ENCODE results near the gene TDRD1. TPM values are rescaled to one million over a fixed set of nuclear protein-coding genes. Genes with fewer than 3 reads are reported as not detected.

Gene TDRD1
- total and polyA plus RNA-seq, 9 donors: 0.17 to 1.4 (median 0.51) TPM

DNA sequence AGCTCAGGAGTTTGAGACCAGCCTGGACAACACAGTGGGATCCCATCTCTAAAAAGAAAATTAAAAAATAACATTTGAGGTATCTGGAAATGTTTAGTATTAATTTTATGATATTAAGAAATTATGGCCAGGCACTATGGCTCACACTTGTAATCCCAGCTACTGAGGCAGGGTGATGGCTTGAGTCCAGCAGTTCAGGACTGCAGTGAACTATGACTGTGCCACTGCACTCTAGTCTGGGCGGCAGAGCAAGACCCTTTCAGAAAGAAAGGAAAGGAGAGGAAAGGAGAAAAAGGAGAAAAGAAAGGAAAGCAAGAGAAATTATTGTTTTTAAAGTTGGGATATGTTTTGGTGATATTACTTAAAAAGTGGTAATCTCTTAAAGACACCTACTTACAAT lies 2.6 kb upstream of the TDRD1 start:
- Histone ChIP-seq H3K4me3 (no peak overlapping the region), H3K9me3 (no peaks in the 10 kb centered on the region), H3K27me3 (no peaks in the 10 kb centered on the region), H3K4me1 (ENCODE audit: insufficient read depth) (no peaks in the 10 kb centered on the region), H3K36me3 (no peaks in the 10 kb centered on the region), H3K27ac (no peak overlapping the region)
- no peak for TF ChIP-seq POLR2A (IDR thresholded peaks at IDR 0.05)
- TF ChIP-seq, protein P1, sequence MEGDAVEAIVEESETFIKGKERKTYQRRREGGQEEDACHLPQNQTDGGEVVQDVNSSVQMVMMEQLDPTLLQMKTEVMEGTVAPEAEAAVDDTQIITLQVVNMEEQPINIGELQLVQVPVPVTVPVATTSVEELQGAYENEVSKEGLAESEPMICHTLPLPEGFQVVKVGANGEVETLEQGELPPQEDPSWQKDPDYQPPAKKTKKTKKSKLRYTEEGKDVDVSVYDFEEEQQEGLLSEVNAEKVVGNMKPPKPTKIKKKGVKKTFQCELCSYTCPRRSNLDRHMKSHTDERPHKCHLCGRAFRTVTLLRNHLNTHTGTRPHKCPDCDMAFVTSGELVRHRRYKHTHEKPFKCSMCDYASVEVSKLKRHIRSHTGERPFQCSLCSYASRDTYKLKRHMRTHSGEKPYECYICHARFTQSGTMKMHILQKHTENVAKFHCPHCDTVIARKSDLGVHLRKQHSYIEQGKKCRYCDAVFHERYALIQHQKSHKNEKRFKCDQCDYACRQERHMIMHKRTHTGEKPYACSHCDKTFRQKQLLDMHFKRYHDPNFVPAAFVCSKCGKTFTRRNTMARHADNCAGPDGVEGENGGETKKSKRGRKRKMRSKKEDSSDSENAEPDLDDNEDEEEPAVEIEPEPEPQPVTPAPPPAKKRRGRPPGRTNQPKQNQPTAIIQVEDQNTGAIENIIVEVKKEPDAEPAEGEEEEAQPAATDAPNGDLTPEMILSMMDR (IDR thresholded peaks at IDR 0.05): no peak
- WGBS, 3 donors: 88 to 97% (median 89%) methylated on average over 1 of the region's 1 CpG
- intact Hi-C loops (cut with DNase I): loop anchor here in 1 of 4 donors (10.0 kb wide), 1 partner anchor 88 kb away; no protein-coding TSS in a partner anchor
- DNase-seq: no peak

DNA sequence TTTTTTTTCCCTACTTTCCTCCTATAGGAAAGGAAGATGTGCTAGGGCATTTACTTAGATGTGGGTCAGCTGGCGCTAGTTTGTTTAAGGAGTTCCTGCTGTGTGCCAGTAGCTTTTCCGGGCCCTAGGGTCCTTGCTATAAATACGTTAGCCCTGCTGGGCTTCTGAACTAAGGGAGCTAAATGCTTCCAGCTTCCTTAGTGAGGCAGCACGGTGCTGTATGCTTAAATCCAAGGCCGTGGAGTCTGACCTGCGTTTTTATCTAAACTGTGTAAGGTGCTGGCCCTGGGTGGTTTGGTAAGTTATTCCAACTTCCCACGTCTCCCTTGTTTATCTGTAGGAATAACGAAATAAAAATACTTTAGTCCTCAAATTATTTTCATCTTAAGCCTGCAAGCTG lies 594 bp downstream of the TDRD1 start:
- Histone ChIP-seq H3K27me3 (no peaks in the 10 kb centered on the region), H3K27ac (no peak overlapping the region), H3K4me3 (no peak overlapping the region), H3K9me3 (no peaks in the 10 kb centered on the region), H3K4me1 (ENCODE audit: insufficient read depth) (no peaks in the 10 kb centered on the region), H3K36me3 (no peaks in the 10 kb centered on the region)
- WGBS, 3 donors: 32 to 43% (median 36%) methylated on average over 8 of the region's 8 CpGs
- TF ChIP-seq POLR2A (IDR thresholded peaks at IDR 0.05): no peak
- TF ChIP-seq, protein P1 (IDR thresholded peaks at IDR 0.05): no peak
- no peak for TF ChIP-seq EP300 (IDR thresholded peaks at IDR 0.05)
- DNase-seq: no peak
- intact Hi-C loops (cut with DNase I): loop anchor here in 1 of 4 donors (10.0 kb wide), 1 partner anchor 85 kb away; no protein-coding TSS in a partner anchor

DNA sequence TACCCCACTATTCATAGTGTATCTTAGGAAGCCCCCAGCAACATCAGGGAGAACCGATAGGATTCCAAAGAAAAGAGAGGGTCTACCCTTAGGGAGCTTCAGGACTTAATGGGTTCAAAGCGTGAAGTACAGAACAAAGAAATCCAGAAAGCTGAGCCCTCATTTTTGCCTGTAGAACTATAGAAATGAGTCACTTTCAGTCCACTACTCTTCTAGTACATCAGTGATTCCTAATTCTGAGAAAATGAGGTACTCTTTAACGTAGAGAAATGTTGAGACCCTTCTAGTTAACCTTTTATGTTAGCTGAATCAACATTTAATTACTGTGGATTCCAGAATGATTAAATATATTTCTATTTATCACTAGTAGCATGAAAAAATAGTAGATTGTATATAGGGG lies 1.8 kb downstream of the TDRD1 start:
- 93 to 97% (median 94%) methylated on average over 3 of the region's 3 CpGs for WGBS, 3 donors
- Histone ChIP-seq H3K4me3 (no peak overlapping the region), H3K4me1 (ENCODE audit: insufficient read depth) (no peaks in the 10 kb centered on the region), H3K27ac (no peak overlapping the region), H3K36me3 (no peaks in the 10 kb centered on the region), H3K27me3 (no peaks in the 10 kb centered on the region), H3K9me3 (no peaks in the 10 kb centered on the region)
- DNase-seq: no peak
- intact Hi-C loops (cut with DNase I): no loop called here
- TF ChIP-seq, protein P1 (IDR thresholded peaks at IDR 0.05): no peak
- TF ChIP-seq POLR2A (IDR thresholded peaks at IDR 0.05): no peak
- no peak for TF ChIP-seq EP300 (IDR thresholded peaks at IDR 0.05)

DNA sequence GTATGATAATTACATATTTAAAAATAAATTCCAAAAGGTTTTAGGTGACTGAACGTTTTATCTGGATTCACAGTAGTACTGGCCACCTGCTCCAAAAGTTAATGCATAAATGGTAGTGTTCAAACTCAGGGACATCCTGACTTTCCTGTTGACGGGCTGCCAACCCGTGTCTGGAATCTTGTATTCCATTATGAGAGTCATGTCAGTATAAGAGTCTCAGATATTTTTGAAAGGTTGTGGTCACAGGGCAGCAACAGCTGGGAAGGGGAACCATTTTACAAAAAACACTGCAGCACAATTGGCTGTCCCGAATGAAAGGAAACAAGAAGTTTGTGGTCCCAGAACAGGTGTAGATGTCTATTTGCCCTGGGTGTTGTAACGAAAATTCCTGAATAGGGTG lies 2.8 kb downstream of the TDRD1 start:
- Histone ChIP-seq H3K36me3 (no peaks in the 10 kb centered on the region), H3K4me1 (ENCODE audit: insufficient read depth) (no peaks in the 10 kb centered on the region), H3K9me3 (no peaks in the 10 kb centered on the region), H3K4me3 (no peak overlapping the region), H3K27ac (no peak overlapping the region), H3K27me3 (no peaks in the 10 kb centered on the region)
- intact Hi-C loops (cut with DNase I): no loop called here
- DNase-seq: peak in 3 of 5 donors; percentile 20 to 52 (median 26)
- WGBS, 3 donors: 11 to 18% (median 16%) methylated on average over 5 of the region's 5 CpGs
- TF ChIP-seq EP300 (IDR thresholded peaks at IDR 0.05): no peak
- TF ChIP-seq, protein P1 (IDR thresholded peaks at IDR 0.05): no peak
- TF ChIP-seq POLR2A (IDR thresholded peaks at IDR 0.05): no peak
